Adrenal gland (tissue), 12 donors: ENCODE measurements around the gene QPCT. TPM values are rescaled to one million over a fixed set of nuclear protein-coding genes. Genes with fewer than 3 reads are reported as not detected.

Experiments used
- DNase-seq, 7 donors: peaks; one replicate each; pipeline ENCODE4 v3.0.0-alpha.2; 2019 to 2020
- H3K27ac ChIP-seq, 5 donors: fragments of 200-600 bp; sonication (generic) in 4 of 5; 1 replicate in 3 of 5; 2 replicates in 2 of 5; pipeline versions ENCODE4 v1.5.1 to v1.8.0; 2016 to 2020; ENCODE audit warnings: mild to moderate bottlenecking in 1 of 5
- H3K27me3 ChIP-seq: fragments of 200-600 bp; 2 replicates; pipeline ENCODE4 v1.8.0; 2021
- H3K36me3 ChIP-seq, 2 donors: fragments of 200-600 bp; replicated peaks in 1 of 2; 1 replicate in 1 of 2; 2 replicates in 1 of 2; pipeline versions ENCODE4 v1.5.1 to v1.8.0; 2018 to 2022
- H3K4me1 ChIP-seq, 2 donors: fragments of 200-600 bp; replicated peaks in 1 of 2; 1 replicate in 1 of 2; 2 replicates in 1 of 2; pipeline versions ENCODE4 v1.5.1 to v1.8.0; 2018 to 2021
- H3K4me3 ChIP-seq, 4 donors: fragments of 200-600 bp; sonication (generic) in 3 of 4; one replicate each; pipeline ENCODE4 v1.5.1; 2016 to 2018
- H3K9me3 ChIP-seq, 3 donors: fragments of 200-600 bp; sonication (generic) in 1 of 3; replicated peaks in 1 of 3; 1 replicate in 2 of 3; 2 replicates in 1 of 3; pipeline versions ENCODE4 v1.5.1 to v1.8.0; 2016 to 2021
- CTCF ChIP-seq, 6 experiments: fragments of 450-650 bp in 4 of 6; fragments of 200-600 bp in 2 of 6; sonication (generic) in 1 of 6; IDR thresholded peaks; 1 replicate in 5 of 6; 2 replicates in 1 of 6; pipeline versions ENCODE4 v1.5.1 to v1.8.0; 2016 to 2021; ENCODE audit warnings: antibody characterized with exemption in 6 of 6, mild to moderate bottlenecking in 2 of 6, moderate library complexity in 1 of 6
- POLR2A ChIP-seq, 2 donors: fragments of 450-650 bp; IDR thresholded peaks; one replicate each; pipeline ENCODE4 v1.6.1; 2017; ENCODE audit warnings: antibody characterized with exemption in 2 of 2, mild to moderate bottlenecking in 2 of 2, moderate library complexity in 1 of 2
- WGBS, 4 donors: extraction: QIAGEN DNeasy Blood & Tissue Kit in 2 of 4; methylation state at CpG; one replicate each; pipeline versions ENCODE4 v1.1.5 to v1.1.7; 2013 to 2017; 5-methylcytosine and 5-hydroxymethylcytosine counted together
- intact Hi-C, 2 donors: fragments of 100-400 bp; cut with DNase I; formaldehyde crosslinking; loops; one replicate each; pipeline versions ENCODE4 v1.14.1 to v1.15.0; 2022 to 2023
- polyA plus RNA-seq, 3 donors: library from polyadenylated mRNA; stranded (reverse); fragments of 200-250 nt in 2 of 3; fragments of 350-450 nt in 1 of 3; fragmentation: Illumina TruSeq in 1 of 3; extraction: RNeasy Lipid Tissue Mini Kit (QIAGEN cat#74804) in 1 of 3; gene quantifications; one replicate each; pipeline ENCODE4 v1.2.3, GENCODE V29; 2013 to 2014
- total RNA-seq, 9 donors: library from RNA; depleted of rRNA in 4 of 9; stranded (reverse); fragments of >200 nt in 4 of 9; fragments of 120-200 nt in 1 of 9; fragmentation: NEBNext Ultra II Directional in 1 of 9; extraction: Animal tissue kit (Norgen Biotek cat#: 25700) in 1 of 9; gene quantifications; one replicate each; pipeline versions ENCODE4 v1.1.0 to v1.2.4, GENCODE V29; 2013 to 2023
- donor health status: healthy with polysubstance abuse.
- donor health status: Bipolar disorder and iron deficiency.
- donor health status: DM: yes; HTN: yes; CAD: no.
- donor health status: DM: no; HTN: no; CAD: no.
- donor health status: DM: no; HTN: no; CAD: no.
- donor health status: DM: yes; HTN: yes; CAD: no.

QPCT gene
- total and polyA plus RNA-seq, 12 donors, result 30.6 to 746 (median 192) TPM

- TF ChIP-seq CTCF (IDR thresholded peaks at IDR 0.05) (no peak), POLR2A (IDR thresholded peaks at IDR 0.05) (peak; percentile 51 to 82)
- Histone ChIP-seq H3K27ac (peak overlapping the region; percentile 32 to 98 (median 94)), H3K36me3 (no peaks in the 10 kb centered on the region)
Observed at GRCh38 chr2:37324536-37324785, 20.0 kb upstream of the QPCT start.

GRCh38 chr2:37324786-37325624 is 19.4 kb upstream of the QPCT start, which contains the start of gene PRKD3:
Gene PRKD3, minus strand, starts transcription at chr2:37324833. Its CDS starts 8,309 bp downstream, at chr2:37316524.
- Histone ChIP-seq H3K27ac (peak within 1 kb of the TSS; percentile 85 to 98 (median 94)), H3K4me3 (peak within 1 kb of the TSS; percentile 39 to 96 (median 74)), H3K9me3 (no peaks in the 10 kb centered on the region), H3K27me3 (no peaks in the 10 kb centered on the region), H3K4me1 (peaks cover 22 to 38% of the 10 kb centered on the region in 2 donors), H3K36me3 (no peaks in the 10 kb centered on the region)
- intact Hi-C loops, result no loop called here
- DNase-seq, result peak; percentile 60 to 83 (median 64)
- 1 to 7% (median 2%) methylated on average over 7 to 79 of the region's 79 CpGs for WGBS, 4 donors
- TF ChIP-seq CTCF (IDR thresholded peaks at IDR 0.05) (no peak), POLR2A (IDR thresholded peaks at IDR 0.05) (peak in 1 of 2 donors; percentile 61)

More at GRCh38 chr2:37324536-37324785, 20.0 kb upstream of the QPCT start:
- DNase-seq, result peak in 6 of 7 donors; percentile 82 to 86 (median 84)
- 0 to 5% (median 0%) methylated on average over 8 to 33 of the region's 33 CpGs; no CpG with 5 or more reads in 1 of the 4 donors for WGBS, 4 donors
- Histone ChIP-seq H3K9me3 (no peaks in the 10 kb centered on the region), H3K4me3 (peak overlapping the region in 2 of 4 donors; percentile 93 to 96), H3K4me1 (peaks cover 22 to 42% of the 10 kb centered on the region in 2 donors), H3K27me3 (no peaks in the 10 kb centered on the region)
- intact Hi-C loops, result no loop called here

GRCh38 chr2:37325625-37326071 is 18.8 kb upstream of the QPCT start:
- no peaks in the 10 kb centered on the region for H3K9me3 ChIP-seq
- TF ChIP-seq POLR2A (IDR thresholded peaks at IDR 0.05) (no peak), CTCF (IDR thresholded peaks at IDR 0.05) (no peak)
- H3K36me3 ChIP-seq, result no peaks in the 10 kb centered on the region
- H3K4me3 ChIP-seq, result peak overlapping the region in 3 of 4 donors; percentile 56 to 96 (median 93)
- intact Hi-C loops, result no loop called here
- H3K27ac ChIP-seq, result peak overlapping the region; percentile 85 to 98 (median 94)
- H3K4me1 ChIP-seq, result peaks cover 22 to 37% of the 10 kb centered on the region in 2 donors
- H3K27me3 ChIP-seq, result no peaks in the 10 kb centered on the region
- 75 to 80% (median 78%) methylated on average over 12 of the region's 12 CpGs for WGBS, 4 donors
- DNase-seq, result peak in 4 of 7 donors; percentile 30 to 38 (median 34)

GRCh38 chr2:37326285-37326684 is 18.1 kb upstream of the QPCT start:
- Histone ChIP-seq H3K36me3 (no peaks in the 10 kb centered on the region), H3K4me3 (peak overlapping the region in 2 of 4 donors; percentile 29 to 96), H3K9me3 (no peaks in the 10 kb centered on the region), H3K27ac (peak overlapping the region; percentile 85 to 98 (median 94)), H3K4me1 (peaks cover 19 to 34% of the 10 kb centered on the region in 2 donors), H3K27me3 (no peaks in the 10 kb centered on the region)
- WGBS, 4 donors, result 0 to 4% (median 1%) methylated on average over 2 of the region's 2 CpGs
- intact Hi-C loops, result no loop called here
- TF ChIP-seq POLR2A (IDR thresholded peaks at IDR 0.05) (peak in 1 of 2 donors; percentile 64), CTCF (IDR thresholded peaks at IDR 0.05) (no peak)
- DNase-seq, result peak; percentile 63 to 83 (median 77)
